ENCODE results near the gene CDCA8.

DNA sequence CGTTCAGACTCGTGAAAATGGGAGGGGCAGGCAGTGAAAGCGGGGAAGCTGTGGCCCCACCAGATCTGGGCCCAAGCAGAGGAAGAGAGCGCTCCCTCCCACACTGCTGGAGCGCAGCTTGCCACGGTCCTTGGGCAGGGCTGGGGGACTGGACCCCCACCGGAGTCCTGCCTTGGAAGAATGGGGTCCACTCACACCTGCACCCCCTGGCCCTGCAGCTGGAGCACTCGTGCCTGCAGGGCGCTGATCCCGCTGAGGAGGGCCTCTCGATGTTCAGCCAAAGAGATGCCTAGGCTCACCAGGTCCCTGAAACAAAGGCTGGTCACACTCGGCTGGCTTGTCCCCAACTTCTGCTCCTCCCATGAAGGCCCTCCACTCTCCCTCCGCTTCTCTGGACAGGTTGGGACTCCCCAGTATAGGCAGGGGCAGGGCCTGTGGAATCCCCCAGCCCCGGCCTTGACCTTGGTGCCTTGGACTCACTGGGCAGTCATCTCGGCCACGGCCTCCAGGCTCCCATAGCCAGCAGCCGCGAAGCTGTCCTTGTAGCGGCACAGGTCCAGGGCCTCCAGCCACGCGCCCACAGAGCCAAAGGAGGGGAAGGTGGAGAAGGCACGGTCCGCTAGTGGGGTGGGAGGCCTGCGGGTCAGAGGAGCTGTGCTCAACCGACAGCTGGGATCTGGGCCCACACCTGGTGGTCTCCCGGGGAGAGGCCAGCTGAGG lies 26.0 kb downstream of the CDCA8 start:
- TF ChIP-seq HCFC1 (IDR thresholded peaks at IDR 0.05; ENCODE audit: low read depth, low read length) (no peak), TAF1 (CRISPR knock-in tag; IDR thresholded peaks at IDR 0.05) (no peak)
- TF ChIP-seq, protein P1, sequence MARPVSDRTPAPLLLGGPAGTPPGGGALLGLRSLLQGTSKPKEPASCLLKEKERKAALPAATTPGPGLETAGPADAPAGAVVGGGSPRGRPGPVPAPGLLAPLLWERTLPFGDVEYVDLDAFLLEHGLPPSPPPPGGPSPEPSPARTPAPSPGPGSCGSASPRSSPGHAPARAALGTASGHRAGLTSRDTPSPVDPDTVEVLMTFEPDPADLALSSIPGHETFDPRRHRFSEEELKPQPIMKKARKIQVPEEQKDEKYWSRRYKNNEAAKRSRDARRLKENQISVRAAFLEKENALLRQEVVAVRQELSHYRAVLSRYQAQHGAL (CRISPR knock-in tag; IDR thresholded peaks at IDR 0.05; ENCODE audit: not compliant biosample characterization) = no peak
- TF ChIP-seq, protein P2, sequence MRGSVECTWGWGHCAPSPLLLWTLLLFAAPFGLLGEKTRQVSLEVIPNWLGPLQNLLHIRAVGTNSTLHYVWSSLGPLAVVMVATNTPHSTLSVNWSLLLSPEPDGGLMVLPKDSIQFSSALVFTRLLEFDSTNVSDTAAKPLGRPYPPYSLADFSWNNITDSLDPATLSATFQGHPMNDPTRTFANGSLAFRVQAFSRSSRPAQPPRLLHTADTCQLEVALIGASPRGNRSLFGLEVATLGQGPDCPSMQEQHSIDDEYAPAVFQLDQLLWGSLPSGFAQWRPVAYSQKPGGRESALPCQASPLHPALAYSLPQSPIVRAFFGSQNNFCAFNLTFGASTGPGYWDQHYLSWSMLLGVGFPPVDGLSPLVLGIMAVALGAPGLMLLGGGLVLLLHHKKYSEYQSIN (CRISPR knock-in tag; IDR thresholded peaks at IDR 0.05; ENCODE audit: borderline replicate concordance) = no peak
- TF ChIP-seq, protein P3, sequence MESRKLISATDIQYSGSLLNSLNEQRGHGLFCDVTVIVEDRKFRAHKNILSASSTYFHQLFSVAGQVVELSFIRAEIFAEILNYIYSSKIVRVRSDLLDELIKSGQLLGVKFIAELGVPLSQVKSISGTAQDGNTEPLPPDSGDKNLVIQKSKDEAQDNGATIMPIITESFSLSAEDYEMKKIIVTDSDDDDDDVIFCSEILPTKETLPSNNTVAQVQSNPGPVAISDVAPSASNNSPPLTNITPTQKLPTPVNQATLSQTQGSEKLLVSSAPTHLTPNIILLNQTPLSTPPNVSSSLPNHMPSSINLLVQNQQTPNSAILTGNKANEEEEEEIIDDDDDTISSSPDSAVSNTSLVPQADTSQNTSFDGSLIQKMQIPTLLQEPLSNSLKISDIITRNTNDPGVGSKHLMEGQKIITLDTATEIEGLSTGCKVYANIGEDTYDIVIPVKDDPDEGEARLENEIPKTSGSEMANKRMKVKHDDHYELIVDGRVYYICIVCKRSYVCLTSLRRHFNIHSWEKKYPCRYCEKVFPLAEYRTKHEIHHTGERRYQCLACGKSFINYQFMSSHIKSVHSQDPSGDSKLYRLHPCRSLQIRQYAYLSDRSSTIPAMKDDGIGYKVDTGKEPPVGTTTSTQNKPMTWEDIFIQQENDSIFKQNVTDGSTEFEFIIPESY (CRISPR knock-in tag; IDR thresholded peaks at IDR 0.05) = no peak
- TF ChIP-seq, protein P4, sequence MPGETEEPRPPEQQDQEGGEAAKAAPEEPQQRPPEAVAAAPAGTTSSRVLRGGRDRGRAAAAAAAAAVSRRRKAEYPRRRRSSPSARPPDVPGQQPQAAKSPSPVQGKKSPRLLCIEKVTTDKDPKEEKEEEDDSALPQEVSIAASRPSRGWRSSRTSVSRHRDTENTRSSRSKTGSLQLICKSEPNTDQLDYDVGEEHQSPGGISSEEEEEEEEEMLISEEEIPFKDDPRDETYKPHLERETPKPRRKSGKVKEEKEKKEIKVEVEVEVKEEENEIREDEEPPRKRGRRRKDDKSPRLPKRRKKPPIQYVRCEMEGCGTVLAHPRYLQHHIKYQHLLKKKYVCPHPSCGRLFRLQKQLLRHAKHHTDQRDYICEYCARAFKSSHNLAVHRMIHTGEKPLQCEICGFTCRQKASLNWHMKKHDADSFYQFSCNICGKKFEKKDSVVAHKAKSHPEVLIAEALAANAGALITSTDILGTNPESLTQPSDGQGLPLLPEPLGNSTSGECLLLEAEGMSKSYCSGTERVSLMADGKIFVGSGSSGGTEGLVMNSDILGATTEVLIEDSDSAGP (CRISPR knock-in tag; IDR thresholded peaks at IDR 0.05; ENCODE audit: borderline replicate concordance) = no peak; the same call in 1 of the 2 replicates
- TF ChIP-seq, protein P5, sequence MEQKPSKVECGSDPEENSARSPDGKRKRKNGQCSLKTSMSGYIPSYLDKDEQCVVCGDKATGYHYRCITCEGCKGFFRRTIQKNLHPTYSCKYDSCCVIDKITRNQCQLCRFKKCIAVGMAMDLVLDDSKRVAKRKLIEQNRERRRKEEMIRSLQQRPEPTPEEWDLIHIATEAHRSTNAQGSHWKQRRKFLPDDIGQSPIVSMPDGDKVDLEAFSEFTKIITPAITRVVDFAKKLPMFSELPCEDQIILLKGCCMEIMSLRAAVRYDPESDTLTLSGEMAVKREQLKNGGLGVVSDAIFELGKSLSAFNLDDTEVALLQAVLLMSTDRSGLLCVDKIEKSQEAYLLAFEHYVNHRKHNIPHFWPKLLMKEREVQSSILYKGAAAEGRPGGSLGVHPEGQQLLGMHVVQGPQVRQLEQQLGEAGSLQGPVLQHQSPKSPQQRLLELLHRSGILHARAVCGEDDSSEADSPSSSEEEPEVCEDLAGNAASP (CRISPR knock-in tag; IDR thresholded peaks at IDR 0.05; ENCODE audit: borderline replicate concordance) = no peak

Measured in HepG2 (cell line).